ENCODE data around the gene SLC15A1. TPM values are rescaled to one million over a fixed set of nuclear protein-coding genes. Genes with fewer than 3 reads are reported as not detected.

The SLC15A1 gene
- total RNA-seq, 5 donors from 2014 or later (not counting 1 experiment from before 2014, with no cell fraction given) = 0.10 to 0.18 TPM; not detected in 3

GRCh38 chr13:98776644-98777043, 24.2 kb upstream of the SLC15A1 start:
- no peak for ATAC-seq (replicated peaks in 1 of 4)
- Mint-ChIP-seq H3K9me3 (no peaks in the 10 kb centered on the region), H3K4me1 (no peaks in the 10 kb centered on the region), H3K27me3 (peaks cover 14 to 22% of the 10 kb centered on the region in 2 donors), H3K27ac (no peak overlapping the region), H3K36me3 (no peaks in the 10 kb centered on the region), H3K4me3 (no peak overlapping the region)
- H3K27me3 ChIP-seq (replicated peaks in 1 of 2; ENCODE audit: control insufficient read depth in 2 of 2, extremely low read depth in 1 of 2, insufficient read depth in 2 of 2, low read length in 1 of 2) = peaks cover 0 to 16% of the 10 kb centered on the region in 2 experiments
- H3K27ac ChIP-seq (ENCODE audit: low read length) = no peak overlapping the region
- ChIA-PET POLR2A (interaction anchor here in 1 of 2 donors (0.7 kb wide), 1 partner anchor 21 kb away, joined by 4 read pairs; no protein-coding TSS in a partner anchor), CTCF (no interaction called here)
- no peak overlapping the region for H3K4me3 ChIP-seq (ENCODE audit: control insufficient read depth in 1 of 2, extremely low read depth in 1 of 2, low read length in 1 of 2)
- DNase-seq = no peak
- H3K36me3 ChIP-seq (ENCODE audit: control insufficient read depth in 2 of 2, extremely low read depth in 1 of 2, insufficient read depth in 1 of 2, low read length in 1 of 2) = no peaks in the 10 kb centered on the region
- no peaks in the 10 kb centered on the region for H3K9me3 ChIP-seq
- H3K4me1 ChIP-seq (ENCODE audit: control insufficient read depth in 1 of 2, extremely low read depth in 1 of 2, insufficient read depth in 2 of 2, low read length in 2 of 2) = no peaks in the 10 kb centered on the region
- WGBS (ENCODE audit: insufficient coverage) = 81% methylated on average over 5 of the region's 5 CpGs

- 88% methylated on average over 13 of the region's 22 CpGs for WGBS (ENCODE audit: insufficient coverage)
- H3K36me3 Mint-ChIP-seq = no peaks in the 10 kb centered on the region
- Histone ChIP-seq H3K4me3 (ENCODE audit: control insufficient read depth in 1 of 2, extremely low read depth in 1 of 2, low read length in 1 of 2) (no peak overlapping the region), H3K9me3 (no peaks in the 10 kb centered on the region), H3K36me3 (ENCODE audit: control insufficient read depth in 2 of 2, extremely low read depth in 1 of 2, insufficient read depth in 1 of 2, low read length in 1 of 2) (no peaks in the 10 kb centered on the region), H3K4me1 (ENCODE audit: control insufficient read depth in 1 of 2, extremely low read depth in 1 of 2, insufficient read depth in 2 of 2, low read length in 2 of 2) (no peaks in the 10 kb centered on the region), H3K27me3 (replicated peaks in 1 of 2; ENCODE audit: control insufficient read depth in 2 of 2, extremely low read depth in 1 of 2, insufficient read depth in 2 of 2, low read length in 1 of 2) (peaks cover 0 to 11% of the 10 kb centered on the region in 2 experiments), H3K27ac (ENCODE audit: low read length) (no peak overlapping the region)
- H3K27me3 Mint-ChIP-seq = peaks cover 9 to 18% of the 10 kb centered on the region in 2 donors
- ATAC-seq (replicated peaks in 1 of 4) = no peak
- H3K9me3 Mint-ChIP-seq = peaks cover 0 to 2% (median 0%) of the 10 kb centered on the region in 3 donors
- H3K4me1 Mint-ChIP-seq = no peaks in the 10 kb centered on the region
- H3K4me3 Mint-ChIP-seq = no peak overlapping the region
- no peak overlapping the region for H3K27ac Mint-ChIP-seq
- ChIA-PET POLR2A (no interaction called here), CTCF (no interaction called here)
- no peak for DNase-seq
These were observed 23.5 kb upstream of the SLC15A1 start for GRCh38 chr13:98775844-98776598.

- Mint-ChIP-seq H3K27ac (no peak overlapping the region), H3K27me3 (peaks cover 8 to 14% of the 10 kb centered on the region in 2 donors), H3K36me3 (no peaks in the 10 kb centered on the region), H3K4me1 (no peaks in the 10 kb centered on the region), H3K9me3 (peaks cover 0 to 2% (median under 1%) of the 10 kb centered on the region in 3 donors), H3K4me3 (no peak overlapping the region)
- Histone ChIP-seq H3K4me3 (ENCODE audit: control insufficient read depth in 1 of 2, extremely low read depth in 1 of 2, low read length in 1 of 2) (no peak overlapping the region), H3K27ac (ENCODE audit: low read length) (no peak overlapping the region), H3K27me3 (replicated peaks in 1 of 2; ENCODE audit: control insufficient read depth in 2 of 2, extremely low read depth in 1 of 2, insufficient read depth in 2 of 2, low read length in 1 of 2) (peaks cover 0 to 11% of the 10 kb centered on the region in 2 experiments), H3K36me3 (ENCODE audit: control insufficient read depth in 2 of 2, extremely low read depth in 1 of 2, insufficient read depth in 1 of 2, low read length in 1 of 2) (no peaks in the 10 kb centered on the region), H3K4me1 (ENCODE audit: control insufficient read depth in 1 of 2, extremely low read depth in 1 of 2, insufficient read depth in 2 of 2, low read length in 2 of 2) (no peaks in the 10 kb centered on the region), H3K9me3 (no peaks in the 10 kb centered on the region)
- DNase-seq (no peak), ATAC-seq (replicated peaks in 1 of 4) (no peak)
- 83% methylated on average over 10 of the region's 15 CpGs for WGBS (ENCODE audit: insufficient coverage)
- ChIA-PET CTCF (no interaction called here), POLR2A (no interaction called here)
These were observed 22.9 kb upstream of the SLC15A1 start for GRCh38 chr13:98775386-98775785.

- ATAC-seq (replicated peaks in 1 of 4) (no peak), DNase-seq (no peak)
- H3K27me3 Mint-ChIP-seq = peaks cover 8 to 19% of the 10 kb centered on the region in 2 donors
- H3K4me3 Mint-ChIP-seq = no peak overlapping the region
- Histone ChIP-seq H3K9me3 (no peaks in the 10 kb centered on the region), H3K36me3 (ENCODE audit: control insufficient read depth in 2 of 2, extremely low read depth in 1 of 2, insufficient read depth in 1 of 2, low read length in 1 of 2) (no peaks in the 10 kb centered on the region), H3K27ac (ENCODE audit: low read length) (no peak overlapping the region), H3K4me1 (ENCODE audit: control insufficient read depth in 1 of 2, extremely low read depth in 1 of 2, insufficient read depth in 2 of 2, low read length in 2 of 2) (no peaks in the 10 kb centered on the region), H3K4me3 (ENCODE audit: control insufficient read depth in 1 of 2, extremely low read depth in 1 of 2, low read length in 1 of 2) (no peak overlapping the region), H3K27me3 (replicated peaks in 1 of 2; ENCODE audit: control insufficient read depth in 2 of 2, extremely low read depth in 1 of 2, insufficient read depth in 2 of 2, low read length in 1 of 2) (peaks cover 0 to 12% of the 10 kb centered on the region in 2 experiments)
- POLR2A ChIA-PET = no interaction called here
- no peaks in the 10 kb centered on the region for H3K4me1 Mint-ChIP-seq
- CTCF ChIA-PET = no interaction called here
- no peak overlapping the region for H3K27ac Mint-ChIP-seq
- peaks cover 0 to 6% (median 4%) of the 10 kb centered on the region in 3 donors for H3K9me3 Mint-ChIP-seq
- no peaks in the 10 kb centered on the region for H3K36me3 Mint-ChIP-seq
- WGBS (ENCODE audit: insufficient coverage) = 100% methylated on average over 3 of the region's 9 CpGs
These were observed 22.3 kb upstream of the SLC15A1 start for GRCh38 chr13:98774776-98775175.

- POLR2A ChIA-PET = no interaction called here
- H3K4me1 ChIP-seq (ENCODE audit: control insufficient read depth in 1 of 2, extremely low read depth in 1 of 2, insufficient read depth in 2 of 2, low read length in 2 of 2) = no peaks in the 10 kb centered on the region
- whole genome bisulfite sequencing (ENCODE audit: insufficient coverage) = 89% methylated on average over 15 of the region's 20 CpGs
These were observed 21.4 kb upstream of the SLC15A1 start for GRCh38 chr13:98773921-98774320.

GRCh38 chr13:98772794-98773452, 20.5 kb upstream of the SLC15A1 start:
- CTCF ChIA-PET = interaction anchor here in 1 of 2 donors (0.7 kb wide), 1 partner anchor 40 kb away, joined by 3 read pairs; no protein-coding TSS in a partner anchor
- H3K4me3 ChIP-seq (ENCODE audit: control insufficient read depth in 1 of 2, extremely low read depth in 1 of 2, low read length in 1 of 2) = no peak overlapping the region
- no peaks in the 10 kb centered on the region for H3K4me1 Mint-ChIP-seq

More at GRCh38 chr13:98773921-98774320, 21.4 kb upstream of the SLC15A1 start:
- H3K27me3 ChIP-seq (replicated peaks in 1 of 2; ENCODE audit: control insufficient read depth in 2 of 2, extremely low read depth in 1 of 2, insufficient read depth in 2 of 2, low read length in 1 of 2) = peaks cover 0 to 14% of the 10 kb centered on the region in 2 experiments
- H3K27ac ChIP-seq (ENCODE audit: low read length) = no peak overlapping the region
- CTCF ChIA-PET = no interaction called here
- no peak overlapping the region for H3K4me3 ChIP-seq (ENCODE audit: control insufficient read depth in 1 of 2, extremely low read depth in 1 of 2, low read length in 1 of 2)
- no peak overlapping the region for H3K27ac Mint-ChIP-seq
- H3K27me3 Mint-ChIP-seq = peaks cover 8 to 20% of the 10 kb centered on the region in 2 donors
- no peak for ATAC-seq (replicated peaks in 1 of 4)
- no peaks in the 10 kb centered on the region for H3K36me3 ChIP-seq (ENCODE audit: control insufficient read depth in 2 of 2, extremely low read depth in 1 of 2, insufficient read depth in 1 of 2, low read length in 1 of 2)
- peaks cover 0 to 13% (median 4%) of the 10 kb centered on the region in 3 donors for H3K9me3 Mint-ChIP-seq
- no peaks in the 10 kb centered on the region for H3K36me3 Mint-ChIP-seq
- H3K4me1 Mint-ChIP-seq = no peaks in the 10 kb centered on the region
- no peaks in the 10 kb centered on the region for H3K9me3 ChIP-seq
- no peak overlapping the region for H3K4me3 Mint-ChIP-seq
- DNase-seq = no peak

More at GRCh38 chr13:98772794-98773452, 20.5 kb upstream of the SLC15A1 start:
- POLR2A ChIA-PET = no interaction called here
- H3K27me3 Mint-ChIP-seq = peaks cover 9 to 12% of the 10 kb centered on the region in 2 donors
- H3K27ac Mint-ChIP-seq = no peak overlapping the region
- Histone ChIP-seq H3K27me3 (replicated peaks in 1 of 2; ENCODE audit: control insufficient read depth in 2 of 2, extremely low read depth in 1 of 2, insufficient read depth in 2 of 2, low read length in 1 of 2) (peaks cover 0 to 14% of the 10 kb centered on the region in 2 experiments), H3K27ac (ENCODE audit: low read length) (no peak overlapping the region), H3K36me3 (ENCODE audit: control insufficient read depth in 2 of 2, extremely low read depth in 1 of 2, insufficient read depth in 1 of 2, low read length in 1 of 2) (no peaks in the 10 kb centered on the region), H3K4me1 (ENCODE audit: control insufficient read depth in 1 of 2, extremely low read depth in 1 of 2, insufficient read depth in 2 of 2, low read length in 2 of 2) (no peaks in the 10 kb centered on the region), H3K9me3 (no peaks in the 10 kb centered on the region)
- DNase-seq (no peak), ATAC-seq (replicated peaks in 1 of 4) (no peak)
- H3K36me3 Mint-ChIP-seq = no peaks in the 10 kb centered on the region
- 69% methylated on average over 11 of the region's 12 CpGs for WGBS (ENCODE audit: insufficient coverage)
- peaks cover 0 to 14% (median 4%) of the 10 kb centered on the region in 3 donors for H3K9me3 Mint-ChIP-seq
- H3K4me3 Mint-ChIP-seq = no peak overlapping the region

Data from T-cell (primary cell).